ENCODE data around the gene OR4Q3.

- no peak for TF ChIP-seq CTCF (IDR thresholded peaks at IDR 0.05)
- TF ChIP-seq POLR2A (IDR thresholded peaks at IDR 0.05), result no peak
These were observed 32.2 kb downstream of the OR4Q3 start for GRCh38 chr14:19775587-19775986.

Measured in lower leg skin (tissue), 3 donors.